Heart right ventricle (tissue), 16 donors: ENCODE measurements around the gene ENTPD8. TPM values are rescaled to one million over a fixed set of nuclear protein-coding genes. Genes with fewer than 3 reads are reported as not detected.

Experiments used
- ATAC-seq, 8 donors: fragments of 200-7000 bp; cut with Tn5 transposase; one replicate each; pipeline ENCODE4 v1.9.1; 2020; ENCODE audit warnings: mild to moderate bottlenecking in 8 of 8, moderate library complexity in 8 of 8, moderate number of reproducible peaks in 1 of 8
- DNase-seq, 2 donors: peaks; one replicate each; pipeline ENCODE4 v3.0.0-alpha.2; 2020
- H3K27ac ChIP-seq, 10 donors: fragments of 200-600 bp; sonication (generic) in 2 of 10; one replicate each; pipeline versions ENCODE4 v1.5.0 to v1.8.0; 2020 to 2022; ENCODE audit warnings: mild to moderate bottlenecking in 3 of 10
- H3K27me3 ChIP-seq, 7 donors: fragments of 200-600 bp; one replicate each; pipeline ENCODE4 v1.8.0; 2021 to 2022; ENCODE audit warnings: mild to moderate bottlenecking in 2 of 7
- H3K36me3 ChIP-seq, 9 donors: fragments of 200-600 bp; sonication (generic) in 1 of 9; one replicate each; pipeline versions ENCODE4 v1.5.0 to v1.8.0; 2020 to 2022; ENCODE audit warnings: mild to moderate bottlenecking in 2 of 9
- H3K4me1 ChIP-seq, 9 donors: fragments of 200-600 bp; sonication (generic) in 1 of 9; one replicate each; pipeline versions ENCODE4 v1.5.0 to v1.8.0; 2020 to 2022; ENCODE audit warnings: mild to moderate bottlenecking in 4 of 9
- H3K4me3 ChIP-seq, 10 donors: fragments of 200-600 bp; sonication (generic) in 2 of 10; one replicate each; pipeline versions ENCODE4 v1.5.0 to v1.8.0; 2020 to 2022; ENCODE audit warnings: mild to moderate bottlenecking in 7 of 10, moderate library complexity in 2 of 10
- H3K9me3 ChIP-seq, 11 donors: fragments of 200-600 bp in 10 of 11; sonication (generic) in 2 of 11; one replicate each; pipeline versions ENCODE4 v1.5.0 to v1.8.0; 2013 to 2022; ENCODE audit warnings: mild to moderate bottlenecking in 2 of 11, control low read depth in 1 of 11, moderate library complexity in 1 of 11
- CTCF ChIP-seq, 9 donors: fragments of 200-600 bp; sonication (generic) in 2 of 9; IDR thresholded peaks; one replicate each; pipeline versions ENCODE4 v1.5.0 to v1.8.0; 2021 to 2022; ENCODE audit warnings: antibody characterized with exemption in 9 of 9, mild to moderate bottlenecking in 5 of 9, moderate library complexity in 1 of 9
- WGBS, 2 donors: extraction: QIAGEN DNeasy Blood & Tissue Kit; methylation state at CpG; one replicate each; pipeline ENCODE4 v1.1.7; 2013; ENCODE audit warnings: inconsistent platforms in 1 of 2; 5-methylcytosine and 5-hydroxymethylcytosine counted together
- intact Hi-C, 10 donors: fragments of 100-400 bp; cut with DNase I; formaldehyde crosslinking; loops; one replicate each; pipeline versions ENCODE4 v1.11.1 to v1.14.2; 2022
- polyA plus RNA-seq, 2 donors: library from polyadenylated mRNA; stranded (reverse); fragments of 200-250 nt; gene quantifications; one replicate each; pipeline ENCODE4 v1.2.3, GENCODE V29; 2013
- total RNA-seq, 10 donors: library from RNA; stranded (reverse); fragmentation: NEBNext Ultra II Directional in 3 of 10; extraction: Animal tissue kit (Norgen Biotek cat#: 25700) in 3 of 10; gene quantifications; one replicate each; pipeline versions ENCODE4 v1.2.1 to v1.2.4, GENCODE V29; 2021 to 2023
- donor health status: Arrhythmogenic right ventricular cardiomyopathy.
- donor health status: ischemic (EF 13 %, LVEDD 7.1; RV severe dilation, severe dysfunction).
- donor health status: healthy with polysubstance abuse.
- donor health status: DM: no; HTN: yes; CAD: no.
- donor health status: DM: no; HTN: no; CAD: no.
- donor health status: ischemic (EF 25% LVEDD 6.9; RV normal size, moderate dysfunction).
- donor health status: ischemic (EF 25% LVEDD 5.7; RV mildly dilated, moderate dysfunction).
- donor health status: healthy.
- donor health status: DM: yes; HTN: yes; CAD: no.
- donor health status: Ischemic cardiomyopathy.
- donor health status: ischemic (EF 35%, LVEDD 5.7; RV mildly dilated, moderate dysfunction).
- donor health status: nonischemic (EF 11% LVEDD 7.7; RV severe dilation, severe dysfunction).
- donor health status: DM: yes; HTN: yes; CAD: no.
- donor health status: PGD.
- donor health status: ischemic (EF 29% LVEDD 5.4; RV normal size, mild dysfunction).
- donor health status: nonischemic (EF 23%, LVEDD 6.1; RV moderate dilation, normal function).

Gene ENTPD8
- total and polyA plus RNA-seq, 12 donors: 0.03 to 0.15 TPM; not detected in 10

- no peak overlapping the region for H3K4me3 ChIP-seq
- intact Hi-C loops: loop anchor here in 1 of 10 donors (10.0 kb wide), 1 partner anchor 48 kb away; no protein-coding TSS in a partner anchor
- WGBS, 2 donors: 96% methylated on average over 23 of the region's 23 CpGs
These were observed 48.7 kb downstream of the ENTPD8 start for GRCh38 chr9:137392232-137393007.

GRCh38 chr9:137391411-137391754, 49.8 kb downstream of the ENTPD8 start:
- H3K9me3 ChIP-seq: no peaks in the 10 kb centered on the region
- H3K4me3 ChIP-seq: peak overlapping the region in 4 of 10 donors; percentile 7 to 23 (median 10)
- peak overlapping the region; percentile 58 to 92 (median 80) for H3K27ac ChIP-seq
- intact Hi-C loops: loop anchor here in 1 of 10 donors (10.0 kb wide), 1 partner anchor 47 kb away; no protein-coding TSS in a partner anchor
- peaks cover 0 to 45% (median 23%) of the 10 kb centered on the region in 9 donors for H3K4me1 ChIP-seq
- no peak for TF ChIP-seq CTCF (IDR thresholded peaks at IDR 0.05)
- no peaks in the 10 kb centered on the region for H3K27me3 ChIP-seq
- WGBS, 2 donors: 68 to 69% methylated on average over 22 of the region's 22 CpGs
- peaks cover 0 to 15% (median 0%) of the 10 kb centered on the region in 9 donors for H3K36me3 ChIP-seq
- DNase-seq (peak; percentile 41 to 56), ATAC-seq (peak; percentile 19 to 77 (median 60))

More at GRCh38 chr9:137392232-137393007, 48.7 kb downstream of the ENTPD8 start:
- no peak for ATAC-seq
- no peak for TF ChIP-seq CTCF (IDR thresholded peaks at IDR 0.05)
- Histone ChIP-seq H3K36me3 (peaks cover 0 to 15% (median 0%) of the 10 kb centered on the region in 9 donors), H3K27ac (peak overlapping the region in 2 of 10 donors; percentile 29 to 91), H3K27me3 (no peaks in the 10 kb centered on the region), H3K9me3 (no peaks in the 10 kb centered on the region), H3K4me1 (peaks cover 0 to 39% (median 18%) of the 10 kb centered on the region in 9 donors)
- no peak for DNase-seq

GRCh38 chr9:137390553-137391410, 50.4 kb downstream of the ENTPD8 start:
- Histone ChIP-seq H3K4me3 (peak overlapping the region in 4 of 10 donors; percentile 7 to 23 (median 10)), H3K27ac (peak overlapping the region; percentile 58 to 92 (median 80)), H3K27me3 (no peaks in the 10 kb centered on the region), H3K4me1 (peaks cover 0 to 45% (median 23%) of the 10 kb centered on the region in 9 donors), H3K36me3 (peaks cover 0 to 15% (median 0%) of the 10 kb centered on the region in 9 donors), H3K9me3 (no peaks in the 10 kb centered on the region)
- intact Hi-C loops: loop anchor here in 1 of 10 donors (10.0 kb wide), 1 partner anchor 46 kb away; no protein-coding TSS in a partner anchor
- DNase-seq: no peak
- ATAC-seq: peak in 6 of 8 donors; percentile 7 to 29 (median 14)
- 73 to 74% methylated on average over 42 of the region's 42 CpGs for WGBS, 2 donors
- TF ChIP-seq CTCF (IDR thresholded peaks at IDR 0.05): no peak

- no peak for ATAC-seq
- intact Hi-C loops: loop anchor here in 1 of 10 donors (5.0 kb wide), 1 partner anchor 92 kb away; no protein-coding TSS in a partner anchor
- no peaks in the 10 kb centered on the region for H3K9me3 ChIP-seq
- no peaks in the 10 kb centered on the region for H3K27me3 ChIP-seq
- peaks cover 0 to 8% (median 0%) of the 10 kb centered on the region in 9 donors for H3K36me3 ChIP-seq
- H3K27ac ChIP-seq: peak overlapping the region in 1 of 10 donors; percentile 93
- no peak for DNase-seq
- H3K4me1 ChIP-seq: peaks cover 0 to 45% (median 23%) of the 10 kb centered on the region in 9 donors
- WGBS, 2 donors: 95 to 96% methylated on average over 13 of the region's 13 CpGs
- H3K4me3 ChIP-seq: no peak overlapping the region
- no peak for TF ChIP-seq CTCF (IDR thresholded peaks at IDR 0.05)
These were observed 51.8 kb downstream of the ENTPD8 start for GRCh38 chr9:137389428-137389746.
